ENCODE data around the gene TJP2. TPM values are rescaled to one million over a fixed set of nuclear protein-coding genes. Genes with fewer than 3 reads are reported as not detected.

Gene TJP2
- total and polyA plus RNA-seq, 12 donors: 24.2 to 117 (median 82.4) TPM

DNA sequence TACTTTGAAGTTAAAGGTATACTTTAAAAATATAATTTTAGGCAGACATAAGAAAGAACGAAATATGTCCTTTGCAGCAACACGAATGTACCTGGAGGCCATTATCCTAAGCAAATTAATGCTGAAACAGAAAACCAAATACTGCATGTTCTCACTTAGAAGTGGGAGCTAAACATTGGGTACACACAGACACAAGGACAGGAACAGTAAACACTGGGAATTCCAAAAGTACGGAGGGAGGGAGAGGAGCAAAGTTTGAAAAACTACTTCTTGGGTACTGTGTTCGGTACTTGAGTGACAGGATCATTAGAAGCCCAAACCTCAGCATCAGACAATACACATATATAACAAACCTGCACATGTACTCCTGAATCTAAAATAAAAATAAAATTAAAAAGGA is 40.9 kb downstream of the TJP2 start:
- peaks cover 0 to 45% (median 18%) of the 10 kb centered on the region in 9 donors for H3K36me3 ChIP-seq
- 76 to 88% methylated on average over 4 of the region's 4 CpGs for WGBS, 2 donors
- peaks cover 0 to 60% (median 28%) of the 10 kb centered on the region in 9 donors for H3K4me1 ChIP-seq
- no peaks in the 10 kb centered on the region for H3K9me3 ChIP-seq
- intact Hi-C loops (cut with DNase I): loop anchor here in 1 of 10 donors (10.0 kb wide), 1 partner anchor 110 kb away; the partner anchor contains the start of gene ENTREP1
- TF ChIP-seq, protein P1, sequence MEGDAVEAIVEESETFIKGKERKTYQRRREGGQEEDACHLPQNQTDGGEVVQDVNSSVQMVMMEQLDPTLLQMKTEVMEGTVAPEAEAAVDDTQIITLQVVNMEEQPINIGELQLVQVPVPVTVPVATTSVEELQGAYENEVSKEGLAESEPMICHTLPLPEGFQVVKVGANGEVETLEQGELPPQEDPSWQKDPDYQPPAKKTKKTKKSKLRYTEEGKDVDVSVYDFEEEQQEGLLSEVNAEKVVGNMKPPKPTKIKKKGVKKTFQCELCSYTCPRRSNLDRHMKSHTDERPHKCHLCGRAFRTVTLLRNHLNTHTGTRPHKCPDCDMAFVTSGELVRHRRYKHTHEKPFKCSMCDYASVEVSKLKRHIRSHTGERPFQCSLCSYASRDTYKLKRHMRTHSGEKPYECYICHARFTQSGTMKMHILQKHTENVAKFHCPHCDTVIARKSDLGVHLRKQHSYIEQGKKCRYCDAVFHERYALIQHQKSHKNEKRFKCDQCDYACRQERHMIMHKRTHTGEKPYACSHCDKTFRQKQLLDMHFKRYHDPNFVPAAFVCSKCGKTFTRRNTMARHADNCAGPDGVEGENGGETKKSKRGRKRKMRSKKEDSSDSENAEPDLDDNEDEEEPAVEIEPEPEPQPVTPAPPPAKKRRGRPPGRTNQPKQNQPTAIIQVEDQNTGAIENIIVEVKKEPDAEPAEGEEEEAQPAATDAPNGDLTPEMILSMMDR (IDR thresholded peaks at IDR 0.05): no peak
- ATAC-seq (no peak), DNase-seq (no peak)
- H3K27ac ChIP-seq: peak overlapping the region; percentile 23 to 93 (median 83)
- no peaks in the 10 kb centered on the region for H3K27me3 ChIP-seq
- no peak overlapping the region for H3K4me3 ChIP-seq

DNA sequence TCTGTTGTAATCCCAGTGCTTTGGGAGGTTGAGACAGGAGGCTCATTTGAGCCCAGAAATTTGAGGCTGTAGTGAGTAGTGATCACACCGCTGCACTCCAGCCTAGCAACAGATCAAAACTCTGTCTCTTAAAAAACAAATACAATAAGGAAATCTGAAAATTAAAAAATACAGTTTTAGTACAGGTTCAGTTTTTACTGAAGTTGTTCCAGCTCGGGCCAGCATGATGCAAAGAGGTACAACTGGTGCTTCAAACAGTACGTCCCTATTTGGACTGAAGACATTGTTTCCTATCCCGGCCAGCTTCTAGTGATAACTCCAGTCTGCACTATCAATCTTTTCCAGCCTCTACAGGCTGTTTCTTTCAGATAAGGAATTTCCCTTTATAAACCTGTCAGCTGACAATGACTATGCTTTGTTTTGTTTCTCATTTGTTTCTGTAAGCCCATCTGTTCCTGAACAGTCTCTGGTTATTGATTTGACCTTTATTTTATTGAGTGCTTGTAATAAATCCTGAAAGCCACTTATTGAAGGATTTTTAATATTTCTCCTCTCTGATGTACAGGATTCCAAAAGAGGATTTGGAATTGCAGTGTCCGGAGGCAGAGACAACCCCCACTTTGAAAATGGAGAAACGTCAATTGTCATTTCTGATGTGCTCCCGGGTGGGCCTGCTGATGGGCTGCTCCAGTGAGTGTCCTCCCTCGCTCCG is 41.9 kb downstream of the TJP2 start:
- H3K27me3 ChIP-seq: no peaks in the 10 kb centered on the region
- intact Hi-C loops (cut with DNase I): loop anchor here in 1 of 10 donors (10.0 kb wide), 1 partner anchor 109 kb away; the partner anchor contains the start of gene ENTREP1
- H3K27ac ChIP-seq: peak overlapping the region; percentile 67 to 93 (median 83)
- no peak overlapping the region for H3K4me3 ChIP-seq
- TF ChIP-seq, protein P1 (IDR thresholded peaks at IDR 0.05): no peak
- ATAC-seq: peak; percentile 63 to 93 (median 84)
- no peaks in the 10 kb centered on the region for H3K9me3 ChIP-seq
- WGBS, 2 donors: 47 to 55% methylated on average over 9 of the region's 9 CpGs
- peak in 1 of 2 donors; percentile 40 for DNase-seq
- H3K4me1 ChIP-seq: peaks cover 0 to 60% (median 28%) of the 10 kb centered on the region in 9 donors
- peaks cover 0 to 54% (median 22%) of the 10 kb centered on the region in 9 donors for H3K36me3 ChIP-seq

- WGBS, 2 donors: 84 to 90% methylated on average over 3 of the region's 3 CpGs
- H3K4me3 ChIP-seq: no peak overlapping the region
- H3K27me3 ChIP-seq: no peaks in the 10 kb centered on the region
- no peaks in the 10 kb centered on the region for H3K9me3 ChIP-seq
- H3K4me1 ChIP-seq: peaks cover 0 to 40% (median 19%) of the 10 kb centered on the region in 9 donors
- TF ChIP-seq, protein P1 (IDR thresholded peaks at IDR 0.05): no peak
- H3K27ac ChIP-seq: peak overlapping the region in 4 of 10 donors; percentile 0 to 87 (median 54)
- H3K36me3 ChIP-seq: peaks cover 0 to 69% (median 39%) of the 10 kb centered on the region in 9 donors
- no peak for DNase-seq
- intact Hi-C loops (cut with DNase I): loop anchor here in 1 of 10 donors (10.0 kb wide), 1 partner anchor 107 kb away; the partner anchor contains the start of gene ENTREP1
- no peak for ATAC-seq
Observed at GRCh38 chr9:69218166-69218565, 44.1 kb downstream of the TJP2 start.

- no peaks in the 10 kb centered on the region for H3K9me3 ChIP-seq
- TF ChIP-seq, protein P1 (IDR thresholded peaks at IDR 0.05): no peak
- ATAC-seq (peak in 3 of 8 donors; percentile 21 to 51 (median 44)), DNase-seq (no peak)
- peak overlapping the region in 2 of 10 donors; percentile 5 to 6 for H3K27ac ChIP-seq
- no peaks in the 10 kb centered on the region for H3K27me3 ChIP-seq
- no peak overlapping the region for H3K4me3 ChIP-seq
- WGBS, 2 donors: 98 to 99% methylated on average over 47 of the region's 47 CpGs
- peaks cover 0 to 12% (median 3%) of the 10 kb centered on the region in 9 donors for H3K4me1 ChIP-seq
- intact Hi-C loops (cut with DNase I): loop anchor here in 3 of 10 donors (5.0 to 10.0 kb wide), 3 partner anchors 164 to 174 kb away; no protein-coding TSS in a partner anchor
- H3K36me3 ChIP-seq: peaks cover 0 to 89% (median 50%) of the 10 kb centered on the region in 9 donors
Observed at GRCh38 chr9:69221036-69221435, 47.0 kb downstream of the TJP2 start.

Data from heart right ventricle (tissue), 16 donors.